ENCODE measurements around the gene RAB7B. TPM values are rescaled to one million over a fixed set of nuclear protein-coding genes. Genes with fewer than 3 reads are reported as not detected.

RAB7B gene
- total RNA-seq, 1 donor from 2014 or later = 0.13 TPM

GRCh38 chr1:206013026-206013795, 10.0 kb upstream of the RAB7B start:
- Histone ChIP-seq H3K4me3 (ENCODE audit: low read depth, low read length) (no peak overlapping the region), H3K27me3 (ENCODE audit: control insufficient read depth, insufficient read depth, low read length) (no peaks in the 10 kb centered on the region), H3K36me3 (ENCODE audit: control insufficient read depth, insufficient read depth, low read length) (no peaks in the 10 kb centered on the region)
- no peak for TF ChIP-seq CTCF (IDR thresholded peaks at IDR 0.05; ENCODE audit: insufficient read depth, low read length, poor library complexity, severe bottlenecking)
- no peak for DNase-seq (ENCODE audit: low read depth)

DNA sequence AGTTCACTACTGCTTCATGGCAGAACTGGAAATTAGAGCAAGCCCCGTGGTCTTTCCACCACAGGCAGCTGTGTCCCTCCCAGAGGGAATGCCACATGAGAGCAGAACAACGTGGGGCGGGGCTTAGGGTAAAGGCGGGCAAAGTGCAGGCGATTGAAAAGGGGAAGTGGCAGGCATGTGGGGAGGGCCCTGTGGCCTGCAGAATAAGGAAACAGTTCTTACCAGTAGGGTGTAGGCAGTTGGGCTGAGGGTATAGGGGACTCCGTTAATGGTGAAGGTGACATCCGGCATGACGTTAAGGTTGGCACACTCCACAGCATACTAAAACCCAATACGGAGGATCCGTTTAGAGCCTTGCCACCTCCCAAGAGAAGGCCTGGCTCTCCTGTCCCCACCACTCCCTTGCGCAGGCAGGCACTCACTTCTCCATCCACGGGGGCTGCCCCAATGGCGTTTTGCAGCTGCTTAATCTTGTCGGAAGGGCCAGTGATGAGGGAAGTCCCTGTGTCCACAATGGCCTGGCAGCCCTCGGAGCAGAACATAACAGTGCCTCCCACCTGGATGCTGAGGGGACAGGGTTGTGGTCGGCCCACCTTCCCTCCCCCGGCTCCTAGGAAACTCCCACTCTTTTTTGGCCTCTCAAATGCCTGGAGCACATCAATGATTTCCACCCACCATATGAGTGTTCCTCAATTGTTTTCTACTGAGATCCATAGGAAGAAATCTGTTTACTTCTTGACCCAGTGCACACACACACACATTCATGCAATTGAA, 9.1 kb upstream of the RAB7B start:
- no peaks in the 10 kb centered on the region for H3K36me3 ChIP-seq (ENCODE audit: control insufficient read depth, insufficient read depth, low read length)
- TF ChIP-seq CTCF (IDR thresholded peaks at IDR 0.05; ENCODE audit: insufficient read depth, low read length, poor library complexity, severe bottlenecking) = no peak
- no peaks in the 10 kb centered on the region for H3K27me3 ChIP-seq (ENCODE audit: control insufficient read depth, insufficient read depth, low read length)
- DNase-seq (ENCODE audit: low read depth) = no peak
- H3K4me3 ChIP-seq (ENCODE audit: low read depth, low read length) = no peak overlapping the region

DNA sequence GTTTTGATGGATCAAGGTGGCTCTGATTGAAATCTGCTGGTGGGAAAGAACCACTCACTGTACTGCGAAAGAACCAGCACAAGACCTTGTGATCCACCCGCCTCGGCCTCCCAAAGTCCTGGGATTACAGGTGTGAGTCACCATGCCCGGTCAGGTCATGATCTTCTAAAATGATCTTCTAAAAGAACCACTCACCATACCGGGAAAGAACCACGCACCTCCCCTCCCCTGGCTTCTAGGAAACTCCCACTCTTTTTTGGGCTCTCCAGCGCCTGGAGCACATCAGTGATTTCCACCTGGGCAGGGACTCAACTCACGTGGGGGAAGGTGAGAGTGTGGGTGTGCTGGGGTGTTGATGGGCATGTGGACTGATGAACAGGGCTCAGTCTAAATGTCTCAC, 7.9 kb upstream of the RAB7B start:
- no peaks in the 10 kb centered on the region for H3K36me3 ChIP-seq (ENCODE audit: control insufficient read depth, insufficient read depth, low read length)
- H3K4me3 ChIP-seq (ENCODE audit: low read depth, low read length) = no peak overlapping the region
- no peak for TF ChIP-seq CTCF (IDR thresholded peaks at IDR 0.05; ENCODE audit: insufficient read depth, low read length, poor library complexity, severe bottlenecking)
- H3K27me3 ChIP-seq (ENCODE audit: control insufficient read depth, insufficient read depth, low read length) = no peaks in the 10 kb centered on the region
- DNase-seq (ENCODE audit: low read depth) = no peak

DNA sequence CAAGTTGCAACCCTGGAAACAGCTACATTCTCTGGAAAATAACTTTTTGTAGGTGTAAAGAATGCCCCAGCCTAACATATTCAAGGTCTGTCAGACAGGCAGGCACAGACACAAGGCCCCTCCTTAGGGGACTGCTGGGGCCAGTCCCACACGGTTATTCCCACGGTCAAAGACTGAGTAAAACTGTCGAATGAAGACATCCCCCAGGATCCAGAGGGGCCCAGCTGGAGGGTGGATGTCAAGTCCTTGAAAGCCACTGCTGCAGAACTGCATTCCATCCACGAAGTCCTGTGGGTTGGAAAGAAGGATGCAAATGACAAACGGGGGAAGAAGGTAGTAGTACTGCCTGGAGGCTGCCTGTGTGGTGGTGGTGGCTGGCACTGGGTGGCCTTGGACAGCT, 6.9 kb upstream of the RAB7B start:
- H3K36me3 ChIP-seq (ENCODE audit: control insufficient read depth, insufficient read depth, low read length) = no peaks in the 10 kb centered on the region
- H3K4me3 ChIP-seq (ENCODE audit: low read depth, low read length) = no peak overlapping the region
- no peaks in the 10 kb centered on the region for H3K27me3 ChIP-seq (ENCODE audit: control insufficient read depth, insufficient read depth, low read length)
- no peak for DNase-seq (ENCODE audit: low read depth)
- TF ChIP-seq CTCF (IDR thresholded peaks at IDR 0.05; ENCODE audit: insufficient read depth, low read length, poor library complexity, severe bottlenecking) = no peak

DNA sequence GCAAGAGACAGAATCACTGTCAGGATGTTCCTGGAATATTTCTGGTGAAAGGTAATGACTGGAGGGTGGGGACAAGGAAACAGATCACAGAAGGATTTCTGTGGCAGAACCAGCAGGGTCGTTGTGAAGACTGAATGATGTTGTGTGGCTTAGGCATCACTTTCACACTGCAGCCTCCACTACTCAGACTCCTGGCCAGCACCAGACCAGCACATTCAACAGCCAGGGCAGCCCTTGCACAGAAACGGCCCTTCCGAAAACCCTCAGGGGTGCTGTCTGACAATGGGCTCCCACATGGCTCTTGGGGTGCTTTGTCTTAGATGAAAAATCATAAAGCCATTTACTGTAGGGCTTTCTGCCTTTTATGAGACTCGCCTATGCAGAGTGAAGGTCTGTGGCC, 3.8 kb upstream of the RAB7B start:
- no peak overlapping the region for H3K4me3 ChIP-seq (ENCODE audit: low read depth, low read length)

More for the DNA sequence above, 3.8 kb upstream of the RAB7B start:
- Histone ChIP-seq H3K27me3 (ENCODE audit: control insufficient read depth, insufficient read depth, low read length) (no peaks in the 10 kb centered on the region), H3K36me3 (ENCODE audit: control insufficient read depth, insufficient read depth, low read length) (no peaks in the 10 kb centered on the region)
- no peak for TF ChIP-seq CTCF (IDR thresholded peaks at IDR 0.05; ENCODE audit: insufficient read depth, low read length, poor library complexity, severe bottlenecking)
- no peak for DNase-seq (ENCODE audit: low read depth)
